Cardiac septum (tissue), 1 donor: ENCODE data around the gene PRPF8. TPM values are rescaled to one million over a fixed set of nuclear protein-coding genes. Genes with fewer than 3 reads are reported as not detected.
"Not testable (repeated sequence)": the region's sequence is repeated elsewhere in the genome, so short reads cannot be mapped to it uniquely, and the experiment has no call there.

Source experiments
- DNase-seq: peaks from one replicate; pipeline ENCODE4 v3.0.0-alpha.2; 2020; ENCODE audit warnings: low spot score
- intact Hi-C: fragments of 100-400 bp; cut with DNase I; formaldehyde crosslinking; loops from one replicate; pipeline ENCODE4 v1.14.0; 2022
- long read RNA-seq: library from polyadenylated mRNA; unstranded; transcript quantifications from one replicate; pipeline ENCODE4 v2.0.0, GENCODE V29; 2021
- total RNA-seq: library from RNA; stranded (reverse); fragmentation: NEBNext Ultra II Directional; extraction: Animal tissue kit (Norgen Biotek cat#: 25700); gene quantifications from one replicate; pipeline ENCODE4 v1.2.1, GENCODE V29; 2021
- donor health status: DM: no; HTN: no; CAD: no.

PRPF8 gene
- total RNA-seq: 162 TPM
- long read RNA-seq, partial matches to known transcripts: 57 of 61 reads
- long read RNA-seq, other reads (novel, unspliced or antisense): 4 of 61 reads

- peak; percentile 98 for DNase-seq
- intact Hi-C loops: loop anchor here (1.0 kb wide), 1 partner anchor 32 kb away; no protein-coding TSS in a partner anchor
These were observed at the start of gene PRPF8 for GRCh38 chr17:1684378-1685189. Gene PRPF8 (minus strand): TSS chr17:1684867. CDS start chr17:1684571, 296 bp downstream.

- no peak for DNase-seq
These were observed 49.1 kb upstream of the PRPF8 start for GRCh38 chr17:1733759-1734158.

GRCh38 chr17:1732833-1733321 lies 48.2 kb upstream of the PRPF8 start:
- no peak for DNase-seq
- intact Hi-C loops: loop anchor here (5.0 kb wide), 1 partner anchor 294 kb away; the partner anchor contains the start of gene RTN4RL1

More at GRCh38 chr17:1733759-1734158, 49.1 kb upstream of the PRPF8 start:
- intact Hi-C loops: loop anchor here (5.0 kb wide), 1 partner anchor 294 kb away; the partner anchor contains the start of gene RTN4RL1

- intact Hi-C loops: loop anchor here (5.0 kb wide), 1 partner anchor 295 kb away; the partner anchor contains the start of gene RTN4RL1
These were observed 47.7 kb upstream of the PRPF8 start for GRCh38 chr17:1732241-1732832.

GRCh38 chr17:1731194-1731506 lies 46.5 kb upstream of the PRPF8 start:
- DNase-seq: no peak
- intact Hi-C loops: loop anchor here (5.0 kb wide), 1 partner anchor 296 kb away; the partner anchor contains the start of gene RTN4RL1

More at GRCh38 chr17:1732241-1732832, 47.7 kb upstream of the PRPF8 start:
- no peak for DNase-seq

- intact Hi-C loops: loop anchor here (5.0 kb wide), 1 partner anchor 297 kb away; the partner anchor contains the start of gene RTN4RL1
- DNase-seq: peak; percentile 87
These were observed 45.9 kb upstream of the PRPF8 start for GRCh38 chr17:1730326-1731193.

- intact Hi-C loops: loop anchor here (5.0 kb wide), 3 partner anchors 32 to 297 kb away; partner anchors contain the start of genes RTN4RL1 and SERPINF1
- DNase-seq: no peak
These were observed 45.3 kb upstream of the PRPF8 start for GRCh38 chr17:1729966-1730325.

GRCh38 chr17:1727876-1728630 lies 43.4 kb upstream of the PRPF8 start:
- intact Hi-C loops: loop anchor here (5.0 kb wide), 2 partner anchors 34 to 139 kb away; partner anchors contain the start of gene SERPINF1

GRCh38 chr17:1727258-1727789 lies 42.7 kb upstream of the PRPF8 start:
- DNase-seq: no peak
- intact Hi-C loops: loop anchor here (5.0 kb wide), 2 partner anchors 35 to 140 kb away; partner anchors contain the start of gene SERPINF1

More at GRCh38 chr17:1727876-1728630, 43.4 kb upstream of the PRPF8 start:
- no peak for DNase-seq

- DNase-seq: no peak
- intact Hi-C loops: loop anchor here (5.0 kb wide), 2 partner anchors 36 to 141 kb away; partner anchors contain the start of gene SERPINF1
These were observed 42.1 kb upstream of the PRPF8 start for GRCh38 chr17:1726626-1727257.

GRCh38 chr17:1725642-1726511 lies 41.2 kb upstream of the PRPF8 start:
- no peak for DNase-seq
- intact Hi-C loops: loop anchor here (2.0 to 5.0 kb wide), 3 partner anchors 36 to 141 kb away; partner anchors contain the start of gene SERPINF1

- no peak for DNase-seq
- intact Hi-C loops: loop anchor here (2.0 to 5.0 kb wide), 4 partner anchors 37 to 317 kb away; partner anchors contain the start of genes OVCA2 and SERPINF1
These were observed 40.4 kb upstream of the PRPF8 start for GRCh38 chr17:1724869-1725641.

- intact Hi-C loops: loop anchor here (2.0 to 5.0 kb wide), 2 partner anchors 58 to 318 kb away; partner anchors contain the start of gene OVCA2
These were observed 39.7 kb upstream of the PRPF8 start, which contains the start of gene WDR81 for GRCh38 chr17:1724351-1724868. Gene WDR81 (plus strand): TSS chr17:1724704. CDS start chr17:1724960, 256 bp downstream.

GRCh38 chr17:1722022-1722421 lies 37.4 kb upstream of the PRPF8 start:
- intact Hi-C loops: loop anchor here (5.0 kb wide), 1 partner anchor 320 kb away; the partner anchor contains the start of gene OVCA2
- not testable (repeated sequence) for DNase-seq

More at GRCh38 chr17:1724351-1724868, 39.7 kb upstream of the PRPF8 start, which contains the start of gene WDR81:
- peak; percentile 97 for DNase-seq

GRCh38 chr17:1720856-1721386 lies 36.3 kb upstream of the PRPF8 start:
- DNase-seq: no peak
- intact Hi-C loops: loop anchor here (5.0 kb wide), 1 partner anchor 321 kb away; the partner anchor contains the start of gene OVCA2
